Measurements from ENCODE around the gene STON2.
"Not testable (repeated sequence)": the region's sequence is repeated elsewhere in the genome, so short reads cannot be mapped to it uniquely, and the experiment has no call there.

The STON2 gene, protein sequence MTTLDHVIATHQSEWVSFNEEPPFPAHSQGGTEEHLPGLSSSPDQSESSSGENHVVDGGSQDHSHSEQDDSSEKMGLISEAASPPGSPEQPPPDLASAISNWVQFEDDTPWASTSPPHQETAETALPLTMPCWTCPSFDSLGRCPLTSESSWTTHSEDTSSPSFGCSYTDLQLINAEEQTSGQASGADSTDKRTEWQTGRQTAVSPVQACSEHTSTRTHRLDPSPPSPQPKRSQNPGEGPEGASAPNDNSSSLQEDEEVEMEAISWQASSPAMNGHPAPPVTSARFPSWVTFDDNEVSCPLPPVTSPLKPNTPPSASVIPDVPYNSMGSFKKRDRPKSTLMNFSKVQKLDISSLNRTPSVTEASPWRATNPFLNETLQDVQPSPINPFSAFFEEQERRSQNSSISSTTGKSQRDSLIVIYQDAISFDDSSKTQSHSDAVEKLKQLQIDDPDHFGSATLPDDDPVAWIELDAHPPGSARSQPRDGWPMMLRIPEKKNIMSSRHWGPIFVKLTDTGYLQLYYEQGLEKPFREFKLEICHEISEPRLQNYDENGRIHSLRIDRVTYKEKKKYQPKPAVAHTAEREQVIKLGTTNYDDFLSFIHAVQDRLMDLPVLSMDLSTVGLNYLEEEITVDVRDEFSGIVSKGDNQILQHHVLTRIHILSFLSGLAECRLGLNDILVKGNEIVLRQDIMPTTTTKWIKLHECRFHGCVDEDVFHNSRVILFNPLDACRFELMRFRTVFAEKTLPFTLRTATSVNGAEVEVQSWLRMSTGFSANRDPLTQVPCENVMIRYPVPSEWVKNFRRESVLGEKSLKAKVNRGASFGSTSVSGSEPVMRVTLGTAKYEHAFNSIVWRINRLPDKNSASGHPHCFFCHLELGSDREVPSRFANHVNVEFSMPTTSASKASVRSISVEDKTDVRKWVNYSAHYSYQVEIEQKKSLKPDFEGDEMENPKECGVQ

DNA sequence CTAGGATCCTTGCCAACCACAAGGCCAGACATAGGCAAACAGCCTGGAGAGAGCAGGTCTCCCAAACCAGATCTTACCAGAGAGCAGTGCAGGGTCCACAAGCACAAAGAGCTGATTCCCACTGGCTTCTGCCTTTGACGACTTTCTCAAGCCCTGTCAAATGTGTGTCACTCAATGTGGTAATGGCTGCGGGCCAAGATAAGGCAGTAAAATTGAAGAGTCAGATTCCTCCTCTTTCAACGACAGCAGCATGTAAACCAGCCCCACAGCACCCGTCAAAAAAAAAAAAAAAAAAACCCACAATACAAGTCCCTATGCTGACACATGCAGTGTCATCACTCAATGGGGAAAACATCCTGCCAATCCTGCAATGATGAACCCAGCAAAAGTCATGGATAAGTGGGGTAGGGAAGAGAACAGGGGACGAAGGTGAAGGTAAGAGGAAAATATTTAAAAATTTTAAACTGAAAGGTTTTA lies at the start of gene STON2:
Gene STON2, minus strand, starts transcription at position 123 of the 477 bp plus-strand sequence. CDS start 1,942 bp downstream, outside the sequence.
- DNase-seq (ENCODE audit: extremely low spot score, insufficient read length, low read depth) (no peak), FAIRE-seq (no peak)

DNA sequence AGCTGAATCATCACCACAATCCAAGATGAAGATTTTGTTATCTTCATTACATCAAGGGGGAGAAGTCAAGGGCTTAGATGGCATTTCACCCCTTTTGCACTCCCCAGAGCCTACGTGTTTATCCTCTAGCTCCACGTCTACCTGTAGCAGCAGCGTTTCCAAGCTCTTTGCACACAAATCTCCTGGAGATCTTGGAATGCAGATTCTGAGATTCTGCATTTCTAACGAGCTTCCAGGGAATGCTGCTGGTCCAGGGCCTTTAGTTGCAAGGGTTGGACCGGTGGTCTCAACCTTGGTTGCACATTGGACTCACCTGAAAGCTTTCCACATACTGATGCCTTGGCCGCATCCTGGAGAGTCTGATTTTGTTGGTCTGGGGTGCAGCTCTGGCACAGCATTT lies 49.5 kb upstream of the STON2 start:
- DNase-seq (ENCODE audit: extremely low spot score, insufficient read length, low read depth) (no peak), FAIRE-seq (no peak)

DNA sequence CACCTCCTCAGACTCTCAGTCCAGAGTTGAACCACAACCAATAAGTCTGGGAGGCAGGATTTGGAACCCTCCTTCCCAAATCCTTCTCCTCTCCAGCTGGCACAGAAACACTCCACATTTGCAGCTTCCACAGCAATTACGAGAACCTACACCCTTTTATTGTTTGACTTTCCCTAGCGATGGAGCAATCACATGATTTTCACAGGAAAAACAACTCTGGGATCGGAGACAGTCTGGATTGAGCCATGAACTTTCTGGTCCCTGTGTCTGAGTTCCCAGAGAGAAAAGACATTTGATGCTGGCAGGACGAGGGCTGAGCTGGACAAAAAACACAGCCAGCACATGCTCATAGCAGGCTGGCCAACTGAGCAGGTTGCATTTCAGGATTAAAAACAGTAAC lies 49.0 kb upstream of the STON2 start:
- DNase-seq (ENCODE audit: extremely low spot score, insufficient read length, low read depth) (no peak), FAIRE-seq (no peak)

DNA sequence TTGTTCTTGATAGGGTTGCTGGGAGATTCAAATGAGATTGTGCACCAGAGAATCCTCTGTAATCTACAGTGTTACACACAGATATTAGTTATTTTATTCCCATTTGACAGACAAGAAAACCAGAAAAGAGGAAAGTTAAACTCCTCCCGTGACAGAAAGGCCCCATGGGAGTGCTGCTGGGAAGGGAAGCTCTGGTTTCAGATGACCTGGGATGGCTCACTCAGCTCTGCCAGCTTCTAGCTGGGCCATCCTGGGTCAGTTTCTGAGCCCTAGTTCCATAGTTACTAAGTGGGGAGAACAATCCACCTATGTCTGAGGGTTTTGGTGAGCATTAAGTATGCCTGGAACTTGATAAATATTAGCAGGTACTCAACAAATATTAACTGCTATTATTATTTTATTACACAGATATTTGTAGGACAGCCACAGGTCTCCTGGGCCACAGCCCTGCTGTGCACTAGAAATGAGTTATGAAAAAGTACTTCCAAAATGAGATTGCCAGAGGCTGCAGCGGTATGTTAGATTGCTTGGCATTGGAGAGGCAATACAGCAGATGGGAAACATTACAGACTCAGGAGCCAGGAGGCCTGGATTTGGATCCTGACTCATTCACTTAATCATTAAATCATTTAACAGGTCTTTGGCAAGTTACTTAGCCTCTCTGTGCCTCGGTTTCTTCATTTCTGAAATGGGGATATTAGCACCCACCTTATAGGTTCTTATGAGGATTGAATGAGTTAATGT lies 47.1 kb upstream of the STON2 start:
- no peak for DNase-seq (ENCODE audit: extremely low spot score, insufficient read length, low read depth)

GRCh38 chr14:81446279-81447007 lies 46.3 kb upstream of the STON2 start:
- FAIRE-seq = no peak
- DNase-seq (ENCODE audit: extremely low spot score, insufficient read length, low read depth) = no peak

More for the DNA sequence above, 47.1 kb upstream of the STON2 start:
- no peak for FAIRE-seq

GRCh38 chr14:81441626-81442134 lies 41.6 kb upstream of the STON2 start:
- FAIRE-seq (no peak), DNase-seq (ENCODE audit: extremely low spot score, insufficient read length, low read depth) (no peak)

DNA sequence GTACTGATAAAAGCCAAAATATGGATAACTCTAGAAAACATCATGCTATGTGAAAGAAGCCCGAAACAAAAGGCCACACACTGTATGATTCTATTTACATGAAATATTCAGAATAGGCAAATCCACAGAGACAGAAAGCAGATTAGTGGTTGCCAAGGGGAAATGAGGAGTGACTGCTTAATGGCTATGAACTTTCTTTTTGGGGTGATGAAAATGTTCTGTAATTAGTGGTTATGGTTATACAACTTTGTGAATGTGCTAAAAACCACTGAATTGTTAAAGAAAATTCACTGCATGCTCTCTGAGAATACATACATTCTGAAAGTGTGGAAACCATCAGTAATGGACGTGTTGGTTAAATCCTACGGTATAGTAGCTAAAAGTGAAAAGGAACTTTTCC lies 39.9 kb upstream of the STON2 start:
- no peak for DNase-seq (ENCODE audit: extremely low spot score, insufficient read length, low read depth)

GRCh38 chr14:81437244-81437643 lies 37.1 kb upstream of the STON2 start:
- FAIRE-seq = no peak
- DNase-seq (ENCODE audit: extremely low spot score, insufficient read length, low read depth) = no peak

More for the DNA sequence above, 39.9 kb upstream of the STON2 start:
- FAIRE-seq = no peak

DNA sequence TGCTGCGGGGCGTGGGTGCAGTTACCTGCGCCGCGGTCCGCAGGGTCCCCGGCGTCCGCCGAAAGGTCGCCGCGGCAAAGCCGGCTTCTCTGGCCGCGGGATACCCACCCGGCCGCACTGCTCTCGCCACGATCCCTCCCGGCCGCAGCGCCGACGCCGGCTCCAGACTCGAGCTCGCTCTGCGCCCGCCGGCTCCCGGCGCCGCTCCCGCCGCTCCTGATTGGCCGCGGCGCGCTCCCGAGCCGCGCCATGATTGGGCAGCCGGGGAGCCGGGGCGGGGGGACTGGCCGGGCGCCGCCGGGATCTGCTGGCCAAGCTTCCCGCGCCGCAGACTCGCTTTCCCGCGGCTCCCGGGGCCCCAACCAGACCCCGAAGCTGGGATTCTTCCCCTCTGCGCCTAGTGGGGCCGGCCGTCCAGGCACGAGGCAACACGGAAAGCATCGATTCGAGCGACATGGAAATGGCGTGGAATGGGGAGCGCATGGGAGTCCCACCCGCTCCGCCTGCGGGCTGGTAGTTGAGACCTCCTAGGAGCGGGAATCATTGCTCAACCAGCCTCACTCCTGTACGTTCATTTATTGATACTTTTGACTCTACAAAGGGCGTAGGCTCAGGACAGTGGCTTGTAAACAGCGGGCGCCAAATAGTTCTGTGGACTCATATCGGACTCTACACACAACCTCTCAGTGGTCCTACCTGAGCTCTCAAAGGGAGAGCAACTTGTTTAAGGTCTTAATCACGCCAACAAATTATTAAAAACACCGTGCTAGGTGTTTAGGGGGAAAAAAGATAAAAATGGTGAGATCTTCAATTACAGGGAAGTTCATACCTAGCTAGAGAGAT lies 36.4 kb upstream of the STON2 start:
- DNase-seq (ENCODE audit: extremely low spot score, insufficient read length, low read depth) = peak; percentile 35
- FAIRE-seq = no peak

GRCh38 chr14:81435391-81436295 lies 35.5 kb upstream of the STON2 start:
- DNase-seq (ENCODE audit: extremely low spot score, insufficient read length, low read depth) = no peak
- no peak for FAIRE-seq

DNA sequence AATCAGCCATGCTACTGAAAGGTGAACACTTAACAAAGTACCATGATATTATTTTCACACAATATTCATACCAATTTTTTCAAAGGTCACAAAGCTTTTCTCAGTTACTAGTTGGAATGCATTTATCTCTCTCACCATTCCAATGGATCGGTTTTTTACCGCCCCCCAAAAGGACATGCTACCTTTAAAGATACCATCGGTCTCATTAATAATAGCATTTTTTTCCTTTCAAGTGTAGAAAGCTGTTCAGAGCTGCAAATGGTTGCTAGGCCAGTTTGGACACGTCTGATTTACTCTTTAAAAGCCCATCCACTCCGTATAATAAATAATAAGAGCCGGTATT lies 34.9 kb upstream of the STON2 start:
- FAIRE-seq = no peak
- no peak for DNase-seq (ENCODE audit: extremely low spot score, insufficient read length, low read depth)

- no peak for DNase-seq (ENCODE audit: extremely low spot score, insufficient read length, low read depth)
- no peak for FAIRE-seq
These were observed 34.1 kb upstream of the STON2 start for GRCh38 chr14:81434230-81434629.

DNA sequence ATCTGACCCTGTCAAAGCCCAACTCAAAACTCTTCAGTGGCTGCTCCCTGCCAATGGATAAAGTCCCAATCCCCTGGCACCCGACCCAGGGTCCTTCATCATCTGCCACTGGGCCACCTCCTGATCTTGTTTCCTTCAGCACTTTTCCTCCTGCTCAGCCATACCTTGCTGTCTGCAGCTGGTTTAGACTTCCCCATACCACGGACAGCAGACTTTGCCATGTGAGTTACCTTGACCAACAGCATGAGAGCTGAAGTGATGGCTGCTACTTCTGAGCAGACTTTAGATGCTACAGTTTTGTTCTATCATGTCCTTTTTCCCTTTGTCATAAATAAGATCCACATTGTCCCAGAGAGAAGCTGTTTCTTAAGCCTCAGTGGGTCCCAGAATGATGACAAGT lies 33.3 kb upstream of the STON2 start:
- DNase-seq (ENCODE audit: extremely low spot score, insufficient read length, low read depth) (no peak), FAIRE-seq (no peak)

DNA sequence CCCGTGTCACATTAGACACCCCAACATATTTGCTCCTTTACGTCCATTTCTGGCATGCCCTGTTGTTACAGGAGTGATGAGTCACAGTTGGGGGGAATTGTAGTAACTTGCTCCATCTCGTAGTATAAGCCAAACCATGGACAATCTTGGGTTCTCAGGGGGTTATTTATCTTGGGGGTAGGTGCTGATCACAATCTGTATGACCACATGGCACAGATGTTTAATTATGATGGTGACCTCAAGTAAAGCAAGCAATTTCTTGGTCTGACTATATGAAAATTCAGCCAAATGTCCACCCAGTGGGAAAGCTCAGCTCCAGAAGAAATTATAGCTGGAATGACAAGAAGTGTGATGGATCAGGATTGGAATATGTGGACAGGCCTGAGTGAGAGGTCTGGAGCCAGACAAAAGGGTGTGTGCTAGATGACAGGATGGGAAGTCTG lies 32.1 kb upstream of the STON2 start:
- no peak for DNase-seq (ENCODE audit: extremely low spot score, insufficient read length, low read depth)
- FAIRE-seq = no peak

DNA sequence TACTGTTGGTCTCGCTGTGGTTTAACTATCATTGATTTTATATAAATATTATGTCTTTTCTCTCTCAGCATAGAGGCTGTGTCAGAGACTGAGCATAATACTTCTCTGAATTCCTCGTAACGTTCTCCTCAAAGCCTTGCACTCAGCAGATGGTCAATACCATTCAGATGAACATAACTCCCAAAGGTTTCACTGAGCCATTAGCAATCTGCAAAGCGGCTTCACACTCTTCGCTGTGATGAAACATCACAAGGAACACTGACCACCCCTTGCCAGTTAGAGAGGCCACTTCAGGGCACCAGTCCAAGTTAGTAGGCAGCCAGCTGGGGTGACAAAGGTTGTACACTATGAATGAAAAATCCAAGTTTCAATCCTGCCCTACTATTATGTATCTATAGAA lies 30.1 kb upstream of the STON2 start:
- DNase-seq (ENCODE audit: extremely low spot score, insufficient read length, low read depth) (no peak), FAIRE-seq (no peak)

DNA sequence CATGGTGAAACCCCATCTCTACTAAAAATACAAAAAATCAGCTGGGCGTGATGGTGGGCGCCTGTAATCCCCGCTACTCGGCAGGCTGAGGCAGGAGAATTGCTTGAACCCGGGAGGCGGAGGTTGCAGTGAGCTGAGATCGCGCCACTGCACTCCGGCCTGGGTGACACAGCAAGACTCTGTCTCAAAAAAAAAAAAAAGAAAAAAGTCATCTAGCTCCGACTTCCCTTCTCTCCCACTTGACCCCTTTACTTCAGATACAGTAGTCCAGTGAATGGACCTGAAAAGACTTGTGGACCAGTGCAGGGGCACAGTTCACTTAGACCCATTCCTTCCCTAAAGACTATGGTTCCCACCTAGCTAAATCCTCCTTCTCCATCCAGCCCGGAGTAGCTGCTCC lies 29.6 kb upstream of the STON2 start:
- FAIRE-seq; DNase-seq (ENCODE audit: extremely low spot score, insufficient read length, low read depth): not testable (repeated sequence)

GRCh38 chr14:81429028-81429427 lies 28.9 kb upstream of the STON2 start:
- no peak for DNase-seq (ENCODE audit: extremely low spot score, insufficient read length, low read depth)
- no peak for FAIRE-seq
